ENCODE data around the gene CD151.
A peak's percentile ranks its signal among the peaks of the same experiment; 100 is the strongest.

CD151 gene

DNA sequence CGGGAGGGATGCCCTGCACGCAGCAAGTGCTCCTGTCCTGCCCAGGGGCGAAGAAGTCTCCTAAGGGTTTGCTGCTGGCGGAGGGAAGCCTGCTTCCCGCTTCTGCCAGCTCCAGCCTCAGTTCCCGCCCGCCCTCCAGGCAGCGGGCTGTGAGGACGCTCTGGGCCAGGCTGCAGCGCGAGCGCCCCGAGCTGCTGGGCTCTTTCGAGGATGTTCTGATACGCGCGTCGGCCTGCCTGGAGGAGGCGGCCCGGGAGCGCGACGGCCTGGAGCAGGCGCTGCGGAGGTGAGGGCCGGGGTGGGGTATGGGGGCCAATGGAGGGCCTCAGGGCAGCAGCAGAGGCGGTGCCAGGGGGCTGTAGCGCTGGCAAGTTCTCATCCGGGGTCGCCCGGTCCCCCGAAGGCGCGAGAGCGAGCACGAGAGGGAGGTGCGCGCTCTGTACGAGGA, 2.9 kb upstream of the CD151 start:
- DNase-seq = no peak

DNA sequence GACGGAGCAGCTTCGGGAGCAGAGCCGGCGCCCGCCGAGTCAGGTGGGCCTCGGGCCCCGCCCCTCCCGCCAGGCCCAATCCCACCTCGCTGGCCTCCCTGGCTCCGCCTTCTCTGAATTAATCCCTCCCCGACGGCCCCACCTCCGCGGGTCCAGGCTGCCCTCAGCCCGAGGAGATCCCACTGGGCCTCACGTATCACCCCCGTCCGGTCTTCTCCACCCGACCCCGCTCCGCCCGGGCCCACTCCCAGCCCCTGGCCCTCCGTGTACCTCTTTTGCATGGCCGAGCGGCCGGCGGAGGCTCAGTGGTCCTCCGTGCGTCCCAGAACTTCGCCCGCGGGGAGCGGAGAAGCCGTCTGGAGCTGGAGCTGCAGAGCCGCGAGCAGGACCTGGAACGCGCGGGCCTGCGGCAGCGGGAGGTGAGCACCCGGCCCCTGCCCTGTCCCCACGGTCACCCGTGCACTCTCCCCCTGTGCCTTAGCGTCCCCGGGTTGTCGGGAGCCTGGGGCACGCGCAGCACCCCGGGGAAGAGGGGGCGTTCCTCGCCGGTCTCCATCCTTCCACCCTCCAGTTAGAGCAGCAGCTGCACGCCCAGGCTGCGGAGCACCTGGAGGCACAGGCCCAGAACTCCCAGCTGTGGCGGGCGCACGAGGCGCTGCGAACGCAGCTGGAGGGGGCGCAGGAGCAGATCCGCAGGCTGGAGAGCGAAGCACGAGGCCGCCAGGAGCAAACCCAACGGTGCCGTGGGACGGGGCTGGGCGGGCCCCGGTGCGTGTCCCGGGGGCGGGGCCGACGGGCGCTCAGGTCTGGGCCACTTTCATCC, 2.2 kb upstream of the CD151 start:
- DNase-seq = peak; percentile 64

DNA sequence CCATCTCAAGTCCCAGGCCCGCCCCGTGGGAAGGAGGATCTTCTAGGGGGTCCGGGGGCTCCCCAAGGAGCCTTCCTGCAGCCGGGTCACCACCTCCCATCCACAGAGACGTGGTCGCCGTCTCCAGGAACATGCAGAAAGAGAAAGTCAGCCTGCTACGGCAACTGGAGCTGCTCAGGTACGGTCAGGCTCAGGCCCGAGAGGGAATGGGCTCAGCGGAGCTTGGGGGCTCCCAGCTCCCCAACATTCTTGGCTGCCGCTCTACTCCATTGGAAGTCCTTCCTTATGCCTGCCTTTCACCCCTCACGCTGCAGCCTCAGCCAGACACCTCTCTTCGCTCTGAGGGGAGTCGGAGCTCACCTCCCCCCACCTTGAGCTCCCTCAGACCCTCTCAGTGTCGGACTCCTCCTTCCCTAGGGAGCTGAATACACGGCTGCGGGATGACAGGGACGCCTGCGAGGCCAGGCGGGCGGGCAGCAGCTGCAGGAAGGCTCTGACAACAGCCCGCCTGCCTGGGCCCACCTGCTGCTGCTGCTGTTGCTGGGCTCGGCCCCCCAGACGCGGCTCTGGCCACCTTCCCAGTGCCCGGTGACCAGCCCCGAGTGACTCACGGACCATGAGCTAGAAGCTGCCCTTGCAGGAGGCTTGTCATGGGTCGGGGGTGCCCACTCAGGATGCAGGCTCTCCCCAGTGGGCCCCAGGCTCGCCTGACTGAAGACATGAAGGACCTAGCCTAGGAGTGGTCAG, 1.5 kb upstream of the CD151 start:
- DNase-seq = no peak

DNA sequence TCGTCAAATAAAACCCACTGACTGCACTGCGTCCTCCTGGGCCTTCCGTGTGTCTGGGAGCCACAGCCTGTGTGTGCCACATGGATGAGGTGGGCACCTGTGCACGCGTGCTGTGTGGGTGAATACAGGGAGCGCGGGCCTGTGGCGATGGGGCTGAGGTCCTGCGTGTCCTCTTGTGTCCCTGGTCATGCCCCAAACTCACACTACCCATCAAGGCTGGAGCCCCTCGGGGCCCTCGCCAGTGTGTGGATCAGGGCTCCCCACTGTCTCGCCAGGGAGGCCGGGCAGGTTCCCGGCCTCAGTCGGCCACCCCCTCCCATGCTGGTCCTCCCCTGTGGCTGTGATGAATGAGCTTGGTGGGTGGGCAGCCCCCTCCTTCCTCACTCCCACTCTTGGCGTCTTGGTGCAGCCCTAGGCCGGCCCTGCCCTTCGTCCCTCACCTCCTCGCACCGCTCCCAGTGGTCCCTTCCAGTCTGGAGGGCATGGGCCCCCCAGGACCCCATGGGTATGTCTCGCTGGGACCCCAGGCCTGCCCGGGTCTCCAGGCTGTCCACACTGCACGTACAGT, 707 bp upstream of the CD151 start:
- DNase-seq = no peak

DNA sequence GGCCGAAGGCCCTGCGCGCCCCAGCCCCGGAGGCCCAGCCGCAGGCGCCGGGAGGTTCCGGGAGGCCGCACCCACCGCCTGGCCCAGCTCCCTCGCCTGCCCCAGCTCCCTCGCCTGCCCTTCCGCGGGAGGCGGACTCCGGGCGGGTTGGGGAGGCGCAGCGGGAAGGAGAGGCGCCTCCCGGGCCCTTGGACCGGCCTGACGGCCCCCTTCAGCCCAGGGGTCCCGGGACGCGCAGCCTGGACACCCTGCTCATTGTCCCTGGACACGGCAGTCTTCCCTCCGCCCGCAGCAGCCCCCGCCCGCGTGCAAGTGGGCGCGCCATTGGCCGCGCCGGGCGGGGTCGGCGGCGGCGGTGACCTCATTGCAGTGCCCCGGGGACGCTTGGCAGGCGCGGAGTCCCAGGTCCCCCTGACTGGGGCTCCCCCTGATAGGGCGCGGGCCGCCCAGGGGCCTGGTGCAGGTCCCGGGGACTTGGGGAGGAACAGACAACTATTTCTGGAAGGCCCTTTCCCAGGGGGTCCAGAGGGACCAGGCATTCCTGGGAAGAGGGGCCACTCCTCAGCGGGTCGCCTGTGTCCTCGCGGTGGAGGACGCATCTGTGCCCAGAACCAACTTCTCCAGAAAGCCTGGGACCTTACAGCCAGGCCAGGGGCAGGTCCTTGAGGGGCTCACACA, 501 bp downstream of the CD151 start:
- no peak for DNase-seq

DNA sequence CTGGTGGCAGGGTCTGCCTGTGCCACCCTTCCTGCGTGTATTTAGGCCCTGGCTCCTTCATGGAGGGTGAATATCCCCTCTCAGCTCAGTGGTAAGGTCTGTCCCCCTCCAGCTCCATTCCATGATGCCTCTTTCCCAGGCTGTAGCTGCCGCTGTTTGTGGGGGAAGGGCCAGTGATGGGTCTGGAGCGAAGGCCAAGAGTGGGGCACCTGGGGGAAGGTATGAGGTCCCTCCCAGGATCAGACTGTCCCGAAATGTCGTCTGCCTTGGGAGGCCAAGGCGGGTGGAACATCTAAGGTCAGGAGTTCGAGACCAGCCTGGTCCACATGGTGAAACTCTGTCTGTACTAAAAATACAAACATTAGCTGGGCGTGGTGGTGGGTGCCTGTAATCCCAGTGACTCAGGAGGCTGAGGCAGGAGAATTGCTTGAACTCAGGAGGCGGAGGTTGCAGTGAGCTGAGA, 1.1 kb downstream of the CD151 start:
- DNase-seq = no peak

DNA sequence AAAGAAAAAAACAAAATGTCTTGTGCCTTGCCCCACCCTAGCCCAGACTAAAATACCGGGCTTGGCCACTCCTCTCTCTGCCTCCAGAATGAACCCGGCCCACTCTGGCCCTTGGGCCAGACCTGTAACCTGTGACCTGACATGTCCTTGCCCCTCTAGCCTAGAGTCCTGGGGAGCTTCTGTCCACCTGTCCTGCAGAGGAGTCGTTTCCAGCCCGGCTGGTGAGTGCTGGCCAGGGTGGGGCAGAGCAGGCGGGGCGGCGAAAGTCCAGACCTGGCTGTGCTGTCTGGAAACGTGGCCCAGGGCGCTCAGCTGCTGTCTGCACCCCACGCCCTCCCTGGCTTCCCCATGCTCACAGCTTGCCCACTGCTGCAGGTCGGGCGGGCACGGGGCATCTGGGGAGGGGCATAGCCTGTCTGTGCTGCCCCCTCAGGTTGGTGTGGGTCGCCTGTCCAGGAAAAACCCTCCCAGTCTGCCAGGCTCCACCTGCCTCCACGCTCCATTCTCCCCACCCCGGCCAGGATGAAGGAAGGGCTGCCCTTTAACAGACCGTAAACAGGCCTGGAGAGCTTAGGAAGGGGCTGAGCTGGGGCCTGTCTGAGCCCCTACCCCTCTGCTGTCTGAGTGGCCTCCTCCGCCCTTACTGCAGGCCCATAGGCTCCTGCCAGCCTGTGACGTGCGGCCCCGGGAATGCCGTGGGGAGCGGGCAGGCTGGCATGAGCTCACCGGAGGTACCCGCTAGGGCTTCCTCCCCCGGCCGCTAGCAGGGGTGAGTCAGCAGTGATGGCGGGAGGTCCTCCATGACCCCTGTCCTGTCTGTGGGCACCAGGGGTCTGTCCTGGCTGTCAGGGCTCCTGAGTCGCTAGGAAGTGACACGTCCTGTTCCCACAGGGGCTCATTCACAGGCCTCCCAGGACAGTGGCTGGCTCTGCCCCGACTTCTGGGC, 1.9 kb downstream of the CD151 start:
- no peak for DNase-seq

DNA sequence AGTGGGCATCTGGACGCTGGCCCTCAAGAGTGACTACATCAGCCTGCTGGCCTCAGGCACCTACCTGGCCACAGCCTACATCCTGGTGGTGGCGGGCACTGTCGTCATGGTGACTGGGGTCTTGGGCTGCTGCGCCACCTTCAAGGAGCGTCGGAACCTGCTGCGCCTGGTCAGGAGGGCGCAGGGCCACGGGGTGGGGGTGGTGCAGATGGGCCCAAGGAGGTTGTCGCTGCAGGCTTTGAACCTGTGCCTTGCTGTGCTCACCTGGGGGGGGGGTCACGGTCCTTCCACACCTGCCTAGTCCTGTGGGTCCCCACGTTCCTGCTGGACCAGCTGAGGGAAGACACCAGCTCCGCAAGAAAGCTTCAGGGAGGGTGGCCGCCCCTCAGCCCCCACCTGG, 3.5 kb downstream of the CD151 start:
- no peak for DNase-seq

DNA sequence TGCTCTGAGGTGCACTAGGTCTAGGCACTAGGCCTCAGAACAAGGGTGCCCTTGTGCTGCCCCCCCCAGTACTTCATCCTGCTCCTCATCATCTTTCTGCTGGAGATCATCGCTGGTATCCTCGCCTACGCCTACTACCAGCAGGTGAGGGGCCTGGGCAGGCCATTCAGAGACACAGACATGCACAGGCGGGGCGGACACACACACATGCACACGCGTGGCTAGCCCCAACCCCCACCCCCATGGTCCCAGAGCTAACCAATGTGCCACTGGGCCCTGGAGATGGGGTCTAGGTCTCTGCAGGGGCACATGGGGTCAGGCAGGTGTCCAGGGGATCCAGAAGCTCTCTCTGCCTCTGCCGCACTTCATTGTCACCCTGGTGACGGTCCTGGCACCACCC, 3.9 kb downstream of the CD151 start:
- DNase-seq = no peak

DNA sequence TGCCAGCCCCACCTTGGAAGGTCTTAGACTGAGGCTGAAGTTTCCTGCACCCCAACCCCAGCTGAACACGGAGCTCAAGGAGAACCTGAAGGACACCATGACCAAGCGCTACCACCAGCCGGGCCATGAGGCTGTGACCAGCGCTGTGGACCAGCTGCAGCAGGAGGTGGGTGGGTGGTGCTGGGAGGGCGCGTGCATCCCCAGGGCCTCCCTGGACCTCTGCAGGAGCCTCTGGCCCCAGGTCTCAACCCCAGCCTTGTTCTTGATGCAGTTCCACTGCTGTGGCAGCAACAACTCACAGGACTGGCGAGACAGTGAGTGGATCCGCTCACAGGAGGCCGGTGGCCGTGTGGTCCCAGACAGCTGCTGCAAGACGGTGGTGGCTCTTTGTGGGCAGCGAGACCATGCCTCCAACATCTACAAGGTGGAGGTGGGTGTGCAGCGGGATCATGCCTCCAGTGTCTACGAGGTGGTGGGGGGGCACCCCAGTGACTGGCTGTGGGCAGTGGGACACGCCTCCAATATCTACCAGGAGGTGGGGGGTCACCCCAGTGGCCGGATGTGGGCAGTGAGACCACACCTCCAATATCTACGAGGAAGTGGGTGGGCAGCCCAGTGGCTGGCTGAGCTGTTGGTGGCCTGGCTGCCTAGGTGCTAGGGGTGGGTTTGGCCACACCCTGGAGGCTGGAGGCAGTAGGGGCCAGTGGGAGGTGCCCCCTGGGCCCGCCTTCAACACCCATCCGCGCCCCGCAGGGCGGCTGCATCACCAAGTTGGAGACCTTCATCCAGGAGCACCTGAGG, 4.6 kb downstream of the CD151 start:
- no peak for DNase-seq

DNA sequence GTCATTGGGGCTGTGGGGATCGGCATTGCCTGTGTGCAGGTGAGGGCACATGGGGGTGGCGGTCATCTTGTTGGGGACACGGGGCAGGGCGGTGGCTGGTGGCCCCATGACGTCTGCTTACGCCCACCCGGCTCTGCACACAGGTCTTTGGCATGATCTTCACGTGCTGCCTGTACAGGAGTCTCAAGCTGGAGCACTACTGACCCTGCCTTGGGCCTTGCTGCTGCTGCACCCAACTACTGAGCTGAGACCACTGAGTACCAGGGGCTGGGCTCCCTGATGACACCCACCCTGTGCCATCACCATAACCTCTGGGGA, 5.2 kb downstream of the CD151 start:
- DNase-seq = no peak

DNA sequence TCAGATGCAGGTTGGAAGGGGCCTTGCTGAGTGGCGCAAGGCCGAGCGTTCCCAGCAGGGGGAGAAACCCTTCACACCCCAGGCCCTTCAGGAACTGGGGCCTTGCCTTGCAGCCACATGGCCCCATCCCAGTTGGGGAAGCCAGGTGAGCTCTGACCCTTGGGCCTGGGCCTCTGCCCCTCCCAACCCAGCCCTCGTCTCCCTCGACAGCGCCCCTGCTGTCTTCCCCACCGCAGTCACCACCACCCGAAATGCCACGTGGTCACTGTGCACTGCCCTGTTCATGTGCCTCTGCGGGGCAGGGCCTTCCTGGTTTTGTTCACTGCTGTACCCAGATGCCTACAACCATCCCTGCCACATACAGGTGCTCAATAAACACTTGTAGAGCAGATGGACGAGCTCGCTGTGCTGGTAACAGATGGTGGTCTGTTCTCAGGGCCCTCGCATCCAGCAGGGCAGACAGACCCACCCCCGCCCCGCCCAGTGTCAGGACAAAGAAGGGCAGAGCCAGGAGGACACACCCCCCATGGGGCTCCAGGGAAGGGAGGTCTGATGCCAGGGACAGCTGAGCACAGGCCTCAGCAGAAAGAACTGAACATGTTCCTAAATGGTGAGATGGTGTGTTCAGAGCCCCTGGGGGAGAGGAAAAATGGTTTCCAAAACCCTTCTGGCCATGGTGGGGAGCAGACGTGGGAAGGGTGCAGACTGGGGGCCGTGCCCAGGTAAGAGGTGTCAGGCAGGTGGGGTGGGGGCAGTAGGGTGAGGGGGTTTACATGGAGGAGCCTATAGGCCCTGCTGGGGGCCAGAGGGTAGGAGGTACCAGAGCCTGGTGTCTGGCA, 5.9 kb downstream of the CD151 start:
- DNase-seq = no peak

DNA sequence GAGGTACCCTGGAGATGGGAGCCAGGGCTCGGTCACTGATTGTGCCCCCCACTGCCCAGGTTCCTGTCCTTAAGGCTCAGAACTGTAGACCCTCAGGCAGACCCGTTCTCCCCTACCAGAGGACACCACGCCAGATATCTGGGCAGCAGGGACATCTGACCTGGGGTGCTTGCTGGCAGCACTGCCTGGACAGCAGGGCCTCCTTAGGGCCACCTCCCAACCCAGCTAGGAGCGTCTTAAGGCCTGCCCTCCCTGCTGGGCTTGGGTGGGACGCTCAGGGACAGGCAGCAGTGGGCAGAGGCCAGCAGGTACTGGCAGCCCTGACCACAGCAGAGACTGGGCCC, 6.5 kb downstream of the CD151 start:
- no peak for DNase-seq

DNA sequence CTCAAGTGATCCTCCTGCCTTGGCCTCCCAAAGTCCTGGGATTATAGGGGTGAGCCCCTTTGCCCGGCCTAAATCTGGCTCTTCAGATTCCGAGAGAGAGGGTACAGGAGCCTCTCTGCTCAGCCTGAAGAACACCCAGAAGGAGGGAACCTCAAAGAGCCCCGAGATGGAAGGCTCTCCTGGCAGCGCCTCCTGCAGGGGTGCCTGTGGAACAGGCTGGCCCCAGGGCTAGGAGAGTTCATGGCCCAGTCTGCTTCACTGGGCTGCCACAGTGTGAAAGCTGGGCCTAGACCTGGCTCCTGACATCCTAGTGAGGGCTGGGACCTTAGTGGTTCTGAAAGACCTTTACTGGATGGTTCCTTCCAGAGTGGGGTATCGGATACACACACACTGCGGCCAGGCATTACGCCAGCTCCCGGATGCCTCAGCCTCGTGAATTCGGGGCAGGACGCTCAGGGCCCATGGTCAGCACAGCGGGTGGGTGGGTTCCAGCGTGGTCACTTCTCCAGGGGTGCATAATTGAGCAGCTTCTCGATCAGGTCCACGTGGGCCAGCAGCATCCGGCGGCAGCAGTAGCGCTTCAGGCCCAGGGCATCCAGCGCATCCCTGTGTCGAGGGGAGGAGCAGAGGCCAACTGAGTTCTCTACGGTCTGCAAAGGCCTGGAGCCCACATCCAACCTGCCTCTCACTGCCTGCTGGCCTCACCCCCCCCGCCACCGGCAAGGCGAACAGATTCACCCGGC, 7.3 kb downstream of the CD151 start:
- DNase-seq = no peak

DNA sequence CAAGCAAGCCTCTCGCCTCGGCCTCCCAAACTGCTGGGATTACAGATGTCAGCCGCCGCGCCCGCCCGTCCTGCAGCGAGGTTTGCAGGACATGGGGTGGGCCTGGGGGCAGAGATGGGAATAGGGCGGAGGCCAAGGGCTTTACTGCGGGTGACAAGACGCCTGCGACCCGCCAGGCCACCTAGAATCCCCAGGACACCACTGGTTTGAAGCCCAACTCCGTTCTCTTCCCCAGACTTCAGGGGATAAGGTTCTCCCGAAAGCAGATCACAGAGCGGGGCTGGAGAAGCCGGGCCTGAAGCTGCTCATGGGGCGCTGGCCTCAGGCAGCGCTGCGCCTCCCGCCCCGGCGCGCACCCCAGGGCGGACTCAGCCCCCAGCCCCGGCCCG, 9.2 kb downstream of the CD151 start:
- no peak for DNase-seq

DNA sequence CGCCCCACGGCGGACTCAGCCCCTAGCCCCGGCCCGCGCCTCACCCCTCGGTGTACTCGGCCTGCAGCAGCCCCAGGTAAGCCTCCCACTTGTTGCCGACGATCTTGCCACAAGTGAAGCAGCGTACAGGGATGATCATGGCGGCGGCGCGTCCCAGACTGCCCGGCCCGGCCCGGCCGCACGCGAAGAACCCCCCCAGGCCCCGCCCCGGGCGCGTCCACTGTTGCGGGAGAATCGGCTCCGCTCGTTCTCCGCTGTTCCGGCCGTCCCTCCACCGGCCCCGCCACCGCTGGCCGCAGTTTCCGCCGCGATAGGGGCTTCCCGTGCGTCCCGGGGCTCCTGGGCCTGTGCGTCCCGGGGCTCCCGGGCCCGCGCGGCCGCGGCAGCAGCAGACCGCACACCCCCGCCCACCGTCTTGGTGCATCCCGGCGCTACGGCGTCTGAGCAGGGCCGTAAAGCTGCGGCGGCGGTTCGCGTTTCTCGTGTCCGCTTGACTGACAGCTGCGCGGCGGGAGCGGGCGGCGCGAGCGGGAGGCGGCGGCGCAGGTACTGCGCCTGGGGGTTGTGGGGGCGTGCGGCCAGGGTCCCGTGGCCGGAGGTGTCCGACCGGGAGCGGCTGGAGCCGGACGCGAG, 9.7 kb downstream of the CD151 start, which contains the start of the genes POLR2L and TSPAN4:
Gene POLR2L (minus strand): TSS at position 160 of the 633 bp plus-strand sequence. CDS start 21 bp downstream, at position 139.
Gene TSPAN4 (plus strand): TSS at position 483 of the 633 bp plus-strand sequence. CDS start 7,453 bp downstream, outside the sequence.
- DNase-seq = peak; percentile 35

DNA sequence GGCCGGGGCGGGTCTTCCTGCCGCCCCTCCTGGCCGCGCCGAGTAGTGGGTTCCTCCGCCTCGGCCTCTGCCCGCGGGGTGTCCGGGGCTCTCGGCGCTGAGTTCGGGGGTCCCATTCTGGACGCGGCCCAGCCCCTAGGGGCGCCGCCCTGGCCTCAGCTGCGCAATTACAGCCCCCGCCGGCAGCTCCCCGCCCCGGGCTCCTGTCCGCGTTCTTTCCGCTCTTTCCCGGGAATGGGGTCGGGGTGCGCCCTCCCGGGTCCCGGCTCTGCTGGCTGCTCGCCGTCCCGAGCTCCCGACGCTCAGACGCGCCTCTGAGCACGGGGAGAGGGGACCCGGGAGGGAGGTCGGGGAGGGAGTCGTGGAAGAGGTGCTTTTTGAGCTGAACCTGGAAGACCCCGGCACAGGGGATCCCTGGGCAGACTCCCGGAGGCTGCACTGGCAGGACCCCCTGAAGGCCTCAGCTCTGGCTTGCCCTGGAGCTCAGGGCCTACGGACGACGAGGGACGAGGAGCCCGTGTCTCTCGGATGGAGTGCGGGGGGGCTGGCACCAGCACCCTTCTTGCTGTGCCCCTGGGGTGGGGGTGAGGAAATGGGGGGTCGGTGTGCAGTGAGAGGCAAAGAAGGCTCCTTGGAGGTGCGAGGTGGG, 10.5 kb downstream of the CD151 start:
- DNase-seq = no peak
